ENCODE results near the gene KDM4C.
A peak's percentile ranks its signal among the peaks of the same experiment; 100 is the strongest.
"Not testable (repeated sequence)": the region's sequence is repeated elsewhere in the genome, so short reads cannot be mapped to it uniquely, and the experiment has no call there.

KDM4C gene

GRCh38 chr9:7180247-7180646 lies 422.5 kb downstream of the KDM4C start:
- no peak for DNase-seq

- not testable (repeated sequence) for DNase-seq
Observed at GRCh38 chr9:7183139-7183538, 425.4 kb downstream of the KDM4C start.

GRCh38 chr9:7185612-7186011 lies 427.8 kb downstream of the KDM4C start:
- no peak for DNase-seq

- DNase-seq: peak in 1 of 2 experiments; percentile 8
Observed at GRCh38 chr9:7186175-7186574, 428.4 kb downstream of the KDM4C start.

GRCh38 chr9:7192266-7192665 lies 434.5 kb downstream of the KDM4C start:
- DNase-seq: no peak

GRCh38 chr9:7195526-7195925 lies 437.8 kb downstream of the KDM4C start:
- DNase-seq: no peak

GRCh38 chr9:7196467-7196866 lies 438.7 kb downstream of the KDM4C start:
- no peak for DNase-seq

GRCh38 chr9:7201196-7201595 lies 443.4 kb downstream of the KDM4C start:
- DNase-seq: no peak

GRCh38 chr9:7205806-7206205 lies 448.0 kb downstream of the KDM4C start:
- no peak for DNase-seq

- no peak for DNase-seq
Observed at GRCh38 chr9:7206221-7206758, 448.5 kb downstream of the KDM4C start.

GRCh38 chr9:7209016-7209715 lies 451.4 kb downstream of the KDM4C start:
- no peak for DNase-seq

- no peak for DNase-seq
Observed at GRCh38 chr9:7209990-7210389, 452.2 kb downstream of the KDM4C start.

- DNase-seq: no peak
Observed at GRCh38 chr9:7210854-7211637, 453.3 kb downstream of the KDM4C start.

- no peak for DNase-seq
Observed at GRCh38 chr9:7211657-7212056, 453.9 kb downstream of the KDM4C start.

GRCh38 chr9:7212101-7212500 lies 454.3 kb downstream of the KDM4C start:
- no peak for DNase-seq

- peak; percentile 19 to 54 for DNase-seq
Observed at GRCh38 chr9:7216004-7216841, 458.4 kb downstream of the KDM4C start.

GRCh38 chr9:7223981-7224380 lies 466.2 kb downstream of the KDM4C start:
- no peak for DNase-seq

All from activated CD4-positive, alpha-beta T cell treated with anti-CD3 and anti-CD28 coated beads, Interleukin-2, amount 50 U/mL, for 48 hours (primary cell).